Erythroblast (primary cell): ENCODE results near the gene SLC19A1.

Source experiments
- GATA1 ChIP-seq: IDR thresholded peaks from 2 replicates; pipeline ENCODE4 v1.6.1; 2011; ENCODE audit warnings: low read depth, mild to moderate bottlenecking, control low read depth, low read length, moderate library complexity
- POLR2A ChIP-seq: IDR thresholded peaks from 2 replicates; pipeline ENCODE4 v1.6.1; 2011; ENCODE audit warnings: mild to moderate bottlenecking, low read length

DNA sequence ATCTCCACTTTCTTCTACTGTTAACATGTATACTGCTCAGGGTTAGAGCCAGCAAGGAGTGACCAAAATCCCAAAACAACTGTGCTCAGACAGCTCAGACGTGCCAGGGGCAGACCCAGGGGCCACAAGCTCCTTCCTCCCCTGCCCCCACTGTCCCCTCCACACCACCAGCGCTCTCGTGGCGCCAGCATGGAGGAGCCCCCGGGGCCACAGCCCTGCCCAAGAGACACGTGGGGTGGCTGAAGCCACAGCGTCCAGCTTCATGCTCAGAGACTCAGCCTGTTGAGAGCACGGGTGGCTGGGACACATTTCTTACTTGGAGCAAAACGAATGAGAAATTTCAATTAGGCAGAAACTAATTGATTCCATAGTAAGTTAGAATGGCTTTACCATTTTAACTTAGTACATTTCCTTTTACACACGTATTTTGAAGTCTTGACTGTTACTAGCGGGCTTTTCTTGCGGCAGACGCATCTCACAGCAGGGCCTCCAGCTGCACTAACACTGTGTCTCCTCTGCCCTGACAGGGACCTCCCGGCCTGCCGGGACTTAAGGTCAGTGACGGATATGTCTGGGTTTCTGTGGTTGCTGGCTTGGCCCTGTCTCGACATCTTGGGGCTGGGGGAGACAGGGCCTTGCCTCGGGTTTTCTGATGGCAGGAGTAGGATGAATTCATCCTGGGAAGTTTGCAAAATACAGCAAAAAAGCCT is 54.2 kb downstream of the SLC19A1 start:
- TF ChIP-seq POLR2A, result no peak
- no peak for TF ChIP-seq GATA1
